ENCODE data around the gene FRMD3. TPM values are rescaled to one million over a fixed set of nuclear protein-coding genes. Genes with fewer than 3 reads are reported as not detected.

The FRMD3 gene
- total and polyA plus RNA-seq, 4 donors: 0.16 to 0.75 (median 0.48) TPM

- Histone ChIP-seq H3K36me3 (ENCODE audit: control insufficient read depth in 4 of 4, insufficient read depth in 3 of 4, low read depth in 1 of 4, low read length in 3 of 4) (no peaks in the 10 kb centered on the region), H3K27me3 (ENCODE audit: control insufficient read depth in 4 of 4, insufficient read depth in 4 of 4, low read length in 3 of 4) (no peaks in the 10 kb centered on the region), H3K4me1 (ENCODE audit: control insufficient read depth in 4 of 4, insufficient read depth in 4 of 4, low read length in 3 of 4) (peaks cover 0 to 4% (median 0%) of the 10 kb centered on the region in 4 donors), H3K9me3 (ENCODE audit: control insufficient read depth in 4 of 4, low read length in 3 of 4) (no peaks in the 10 kb centered on the region), H3K27ac (ENCODE audit: low read depth in 1 of 2, low read length in 2 of 2) (no peak overlapping the region), H3K9ac (ENCODE audit: low read depth in 1 of 2, low read length in 2 of 2) (no peak overlapping the region), H3K4me3 (ENCODE audit: low read depth in 1 of 3, low read length in 3 of 3) (no peak overlapping the region)
- 88% methylated on average over 3 of the region's 3 CpGs for WGBS
- no peak for TF ChIP-seq EGR1 (IDR thresholded peaks at IDR 0.05; ENCODE audit: low read depth in 2 of 2)
- TF ChIP-seq HNF4G (IDR thresholded peaks at IDR 0.05): no peak
- TF ChIP-seq YY1 (IDR thresholded peaks at IDR 0.05): no peak
- no peak for TF ChIP-seq REST (IDR thresholded peaks at IDR 0.05)
- TF ChIP-seq FOXA1 (IDR thresholded peaks at IDR 0.05): no peak
- TF ChIP-seq TAF1 (conservative IDR thresholded peaks at IDR 0.05): no peak
- TF ChIP-seq FOXA2 (IDR thresholded peaks at IDR 0.05): no peak
- no peak for TF ChIP-seq CTCF (IDR thresholded peaks at IDR 0.05; ENCODE audit: low read depth, low read length, missing input control)
- TF ChIP-seq RAD21 (IDR thresholded peaks at IDR 0.05): no peak
- no peak for TF ChIP-seq JUND (IDR thresholded peaks at IDR 0.05)
- TF ChIP-seq GABPA (IDR thresholded peaks at IDR 0.05 in 1 of 2, conservative IDR thresholded peaks at IDR 0.05 in 1 of 2): no peak
- no peak for TF ChIP-seq ZBTB33 (IDR thresholded peaks at IDR 0.05)
- no peak for TF ChIP-seq SP1 (IDR thresholded peaks at IDR 0.05)
- no peak for TF ChIP-seq RXRA (IDR thresholded peaks at IDR 0.05)
- TF ChIP-seq MAX (IDR thresholded peaks at IDR 0.05): no peak
- no peak for TF ChIP-seq HNF4A (conservative IDR thresholded peaks at IDR 0.05)
- TF ChIP-seq ATF3 (IDR thresholded peaks at IDR 0.05): no peak
- TF ChIP-seq NR2F2 (IDR thresholded peaks at IDR 0.05): no peak
- DNase-seq (ENCODE audit: low spot score): no peak
Observed at GRCh38 chr9:83468821-83469220, 69.4 kb downstream of the FRMD3 start.
